BLaER1 treated with 17β-estradiol and CSF1 and Interleukin-3, amounts not matched to agents 10 nM and 100 nM (cell line): ENCODE data around the gene SMO.
A peak's percentile ranks its signal among the peaks of the same experiment; 100 is the strongest.
"Not testable (repeated sequence)": the region's sequence is repeated elsewhere in the genome, so short reads cannot be mapped to it uniquely, and the experiment has no call there.

Experiments
- H3K27ac ChIP-seq, 11 experiments: shearing (Covaris generic); formaldehyde crosslinking; 2 replicates each; pipeline ENCODE4 v1.8.1; 2022
- H3K27me3 ChIP-seq, 11 experiments: shearing (Covaris generic); formaldehyde crosslinking; 2 replicates each; pipeline ENCODE4 v1.8.1; 2022
- H3K36me3 ChIP-seq, 11 experiments: shearing (Covaris generic); formaldehyde crosslinking; 2 replicates each; pipeline ENCODE4 v1.8.1; 2022
- H3K4me1 ChIP-seq, 10 experiments: shearing (Covaris generic); formaldehyde crosslinking; 2 replicates each; pipeline ENCODE4 v1.8.1; 2022
- H3K4me2 ChIP-seq, 11 experiments: shearing (Covaris generic); formaldehyde crosslinking; 2 replicates each; pipeline ENCODE4 v1.8.1; 2022
- H3K4me3 ChIP-seq, 10 experiments: shearing (Covaris generic); formaldehyde crosslinking; 2 replicates each; pipeline ENCODE4 v1.8.1; 2022
- H3K9ac ChIP-seq, 11 experiments: shearing (Covaris generic); formaldehyde crosslinking; 2 replicates each; pipeline ENCODE4 v1.8.1; 2022
- H3K9me3 ChIP-seq, 11 experiments: shearing (Covaris generic); formaldehyde crosslinking; replicated peaks in 1 of 11; 2 replicates each; pipeline ENCODE4 v1.8.1; 2022
- H4K20me1 ChIP-seq, 11 experiments: shearing (Covaris generic); formaldehyde crosslinking; 2 replicates each; pipeline ENCODE4 v1.8.1; 2022
- Cebpa-rat ChIP-seq, 11 experiments: shearing (Covaris generic); IDR thresholded peaks; 2 replicates each; pipeline ENCODE4 v1.8.1; 2022

Gene SMO

GRCh38 chr7:129228633-129229032, 40.2 kb downstream of the SMO start:
- Histone ChIP-seq H3K4me1 (peaks cover 15 to 28% (median 24%) of the 10 kb centered on the region in 10 experiments), H3K4me3 (no peak overlapping the region), H3K9ac (no peak overlapping the region), H3K4me2 (no peak overlapping the region), H3K9me3 (no peaks in the 10 kb centered on the region), H3K27ac (no peak overlapping the region), H4K20me1 (peaks cover 0 to 74% (median 20%) of the 10 kb centered on the region in 11 experiments; a peak in 10 of 22 replicates), H3K27me3 (no peaks in the 10 kb centered on the region), H3K36me3 (0 out of 22 replicates have a peak, but pooled peaks cover 0 to 7% (median 0%) of the 10 kb centered on the region in 11 experiments)
- no peak for TF ChIP-seq Cebpa-rat (IDR thresholded peaks at IDR 0.05)

DNA sequence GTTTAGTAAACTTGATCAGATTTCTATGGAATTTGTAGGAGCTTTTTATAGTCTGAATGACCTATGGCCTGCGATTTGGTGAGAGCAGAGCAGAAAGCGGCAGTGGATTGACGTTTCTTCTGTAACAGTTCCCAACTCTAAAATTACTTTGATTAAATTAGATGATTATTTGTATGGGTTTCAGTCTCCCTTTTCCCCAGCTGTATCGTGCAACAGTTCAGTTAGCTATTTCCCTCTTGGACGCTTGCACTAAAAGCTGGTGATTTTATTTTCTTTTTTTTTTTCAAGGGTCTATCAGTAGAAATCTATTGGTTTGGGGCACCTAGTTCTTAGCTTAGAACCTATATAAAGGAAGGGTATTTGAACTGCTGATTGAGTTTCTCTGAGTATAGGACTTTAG, 43.2 kb downstream of the SMO start:
- Histone ChIP-seq H4K20me1 (peaks cover 0 to 79% (median 15%) of the 10 kb centered on the region in 11 experiments; a peak in 11 of 22 replicates), H3K4me2 (no peak overlapping the region), H3K4me1 (peaks cover 2 to 13% (median 8%) of the 10 kb centered on the region in 10 experiments; a peak in 18 of 20 replicates), H3K9me3 (no peaks in the 10 kb centered on the region), H3K27ac (no peak overlapping the region), H3K9ac (no peak overlapping the region), H3K27me3 (no peaks in the 10 kb centered on the region), H3K36me3 (peaks cover 0 to 21% (median 12%) of the 10 kb centered on the region in 11 experiments; a peak in 9 of 22 replicates), H3K4me3 (no peak overlapping the region)
- TF ChIP-seq Cebpa-rat (IDR thresholded peaks at IDR 0.05), result no peak

DNA sequence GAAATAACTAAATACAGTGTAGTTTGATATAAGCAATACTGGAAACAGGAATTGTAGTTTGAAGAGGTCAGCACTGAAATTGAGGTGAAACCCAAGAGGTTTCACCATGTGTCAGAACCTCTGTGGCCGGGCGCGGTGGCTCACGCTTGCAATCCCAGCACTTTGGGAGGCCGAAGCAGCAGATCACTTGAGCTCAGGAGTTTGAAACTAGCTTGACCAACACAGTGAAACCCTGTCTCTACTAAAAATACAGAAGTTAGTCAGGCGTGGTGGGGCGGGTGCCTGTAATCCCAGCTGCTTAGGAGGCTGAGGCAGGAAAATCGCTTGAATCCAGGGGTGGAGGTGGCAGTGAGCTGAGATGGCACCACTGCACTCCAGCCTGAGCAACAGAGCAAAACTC, 50.1 kb downstream of the SMO start:
- Histone ChIP-seq H3K27ac (peak overlapping the region in 1 of 11 experiments; percentile 8; a peak in 1 of 22 replicates), H3K9ac (0 out of 22 replicates have a peak overlapping the region, but pooled peaks of 1 of the 11 experiments have one; percentile 14), H3K9me3 (no peaks in the 10 kb centered on the region), H3K36me3 (peaks cover 0 to 18% (median 9%) of the 10 kb centered on the region in 11 experiments; a peak in 9 of 22 replicates), H3K4me2 (peak overlapping the region; percentile 20 to 60 (median 45)), H4K20me1 (peaks cover 0 to 67% (median 5%) of the 10 kb centered on the region in 11 experiments; a peak in 10 of 22 replicates), H3K4me3 (no peak overlapping the region), H3K27me3 (no peaks in the 10 kb centered on the region), H3K4me1 (peaks cover 9 to 17% (median 11%) of the 10 kb centered on the region in 10 experiments)
- TF ChIP-seq Cebpa-rat (IDR thresholded peaks at IDR 0.05), result no peak

GRCh38 chr7:129240119-129240820, 51.8 kb downstream of the SMO start:
- H3K9me3 ChIP-seq, result peaks cover 0 to 15% (median 6%) of the 10 kb centered on the region in 11 experiments; a peak in 14 of 22 replicates
- H4K20me1 ChIP-seq, result peaks cover 0 to 52% (median 0%) of the 10 kb centered on the region in 11 experiments; a peak in 8 of 22 replicates
- H3K4me3 ChIP-seq, result no peak overlapping the region
- no peak for TF ChIP-seq Cebpa-rat (IDR thresholded peaks at IDR 0.05)
- no peak overlapping the region for H3K9ac ChIP-seq
- no peak overlapping the region for H3K27ac ChIP-seq
- H3K27me3 ChIP-seq, result no peaks in the 10 kb centered on the region
- peaks cover 0 to 18% (median 10%) of the 10 kb centered on the region in 11 experiments; a peak in 15 of 22 replicates for H3K36me3 ChIP-seq
- H3K4me1 ChIP-seq, result peaks cover 9 to 17% (median 11%) of the 10 kb centered on the region in 10 experiments
- H3K4me2 ChIP-seq, result no peak overlapping the region

GRCh38 chr7:129244220-129244619, 55.8 kb downstream of the SMO start:
- Histone ChIP-seq H3K36me3 (peaks cover 0 to 24% (median 10%) of the 10 kb centered on the region in 11 experiments; a peak in 16 of 22 replicates), H3K4me2 (no peak overlapping the region), H3K27ac (no peak overlapping the region), H3K27me3 (no peaks in the 10 kb centered on the region), H3K4me1 (peaks cover 0 to under 1% (median 0%) of the 10 kb centered on the region in 10 experiments; a peak in 2 of 20 replicates), H3K4me3 (no peak overlapping the region), H3K9me3 (peaks cover 0 to 33% (median 18%) of the 10 kb centered on the region in 11 experiments; a peak in 17 of 22 replicates), H4K20me1 (peaks cover 0 to 46% (median 0%) of the 10 kb centered on the region in 11 experiments; a peak in 7 of 22 replicates), H3K9ac (no peak overlapping the region)
- no peak for TF ChIP-seq Cebpa-rat (IDR thresholded peaks at IDR 0.05)

DNA sequence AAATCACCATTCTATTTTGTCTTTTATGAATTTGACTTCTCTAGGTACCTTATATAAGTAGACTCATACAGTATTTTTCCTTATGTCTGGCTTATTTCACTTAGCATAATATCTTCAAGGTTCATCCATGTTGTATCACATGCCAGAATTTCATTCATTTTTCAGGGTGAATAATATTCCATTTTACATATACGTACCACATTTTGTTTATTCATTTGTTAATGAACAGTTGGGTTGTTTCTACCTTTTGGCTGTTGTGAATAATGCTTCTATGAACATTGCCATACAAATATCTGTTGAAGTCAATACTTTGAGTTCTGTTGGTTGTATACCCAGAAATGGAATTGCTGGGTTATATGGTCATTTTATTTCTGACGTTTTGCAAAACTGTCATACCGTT, 57.1 kb downstream of the SMO start:
- H3K4me1 ChIP-seq, result no peaks in the 10 kb centered on the region
- H3K4me2 ChIP-seq, result no peak overlapping the region
- H3K27ac ChIP-seq, result no peak overlapping the region
- no peak for TF ChIP-seq Cebpa-rat (IDR thresholded peaks at IDR 0.05)
- peaks cover 0 to 24% (median 14%) of the 10 kb centered on the region in 11 experiments; a peak in 15 of 22 replicates for H3K36me3 ChIP-seq
- H3K9ac ChIP-seq, result no peak overlapping the region
- H3K4me3 ChIP-seq, result no peak overlapping the region
- H4K20me1 ChIP-seq, result peaks cover 0 to 46% (median 0%) of the 10 kb centered on the region in 11 experiments; a peak in 5 of 22 replicates
- H3K27me3 ChIP-seq, result no peaks in the 10 kb centered on the region
- H3K9me3 ChIP-seq, result peaks cover 0 to 37% (median 24%) of the 10 kb centered on the region in 11 experiments; a peak in 19 of 22 replicates

- H3K9ac ChIP-seq, result no peak overlapping the region
- peaks cover 0 to 37% (median 24%) of the 10 kb centered on the region in 11 experiments; a peak in 19 of 22 replicates for H3K9me3 ChIP-seq
- peaks cover 0 to 24% (median 14%) of the 10 kb centered on the region in 11 experiments; a peak in 15 of 22 replicates for H3K36me3 ChIP-seq
- H3K27me3 ChIP-seq, result no peaks in the 10 kb centered on the region
- no peak for TF ChIP-seq Cebpa-rat (IDR thresholded peaks at IDR 0.05)
- peaks cover 0 to 47% (median 0%) of the 10 kb centered on the region in 11 experiments; a peak in 4 of 22 replicates for H4K20me1 ChIP-seq
- no peak overlapping the region for H3K4me3 ChIP-seq
- H3K4me2 ChIP-seq, result no peak overlapping the region
- no peak overlapping the region for H3K27ac ChIP-seq
- H3K4me1 ChIP-seq, result no peaks in the 10 kb centered on the region
Measured at GRCh38 chr7:129247087-129247486, 58.7 kb downstream of the SMO start.

DNA sequence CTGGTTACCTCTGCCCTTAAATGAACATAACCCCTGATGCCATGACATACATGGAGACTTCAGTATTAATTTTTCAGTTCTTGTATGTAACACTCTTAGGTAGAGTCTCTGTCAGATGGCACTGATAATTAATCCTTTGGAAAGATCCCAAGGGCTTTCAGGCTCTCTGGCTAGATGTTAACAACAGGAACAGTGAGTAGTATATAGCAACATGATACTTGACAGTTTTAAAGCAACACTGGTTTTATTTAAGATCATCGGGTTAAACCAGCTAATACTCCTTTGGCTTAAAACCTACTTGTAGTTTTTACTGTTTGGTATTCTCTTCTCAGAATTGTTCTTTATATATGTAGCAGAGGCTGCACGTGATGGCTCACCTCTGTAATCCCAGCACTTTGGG, 63.7 kb downstream of the SMO start:
- Histone ChIP-seq H3K4me2 (no peak overlapping the region), H3K4me3 (no peak overlapping the region), H4K20me1 (peaks cover 0 to 43% (median 0%) of the 10 kb centered on the region in 11 experiments; a peak in 4 of 22 replicates), H3K36me3 (peaks cover 0 to 9% (median 0%) of the 10 kb centered on the region in 11 experiments; a peak in 2 of 22 replicates), H3K9me3 (peaks cover 0 to 17% (median 8%) of the 10 kb centered on the region in 11 experiments; a peak in 10 of 22 replicates), H3K4me1 (peaks cover 0 to 4% (median 2%) of the 10 kb centered on the region in 10 experiments; a peak in 9 of 20 replicates), H3K9ac (no peak overlapping the region), H3K27ac (no peak overlapping the region), H3K27me3 (no peaks in the 10 kb centered on the region)
- no peak for TF ChIP-seq Cebpa-rat (IDR thresholded peaks at IDR 0.05)

DNA sequence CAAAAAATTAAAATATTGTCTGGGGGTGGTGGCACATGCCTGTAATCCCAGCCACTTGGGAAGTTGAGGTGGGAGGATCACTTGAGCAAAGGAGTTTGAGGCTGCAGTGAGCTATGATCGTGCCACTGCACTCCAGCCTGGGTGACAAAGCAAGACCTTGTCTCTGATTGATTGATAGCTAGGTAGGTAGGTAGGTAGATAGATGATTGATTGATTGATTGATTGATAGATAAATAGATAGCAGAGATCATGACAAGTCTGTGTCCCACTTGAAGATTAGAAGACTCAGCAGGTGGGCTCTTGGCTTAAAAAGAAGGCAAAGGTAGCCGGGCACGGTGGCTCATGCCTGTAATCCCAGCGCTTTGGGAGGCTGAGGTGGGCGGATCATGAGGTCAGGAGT, 64.2 kb downstream of the SMO start:
- 0 out of 22 replicates have a peak, but pooled peaks of 1 of the 11 experiments have one; percentile 7 for TF ChIP-seq Cebpa-rat (IDR thresholded peaks at IDR 0.05)
- H3K4me1 ChIP-seq, H3K4me2 ChIP-seq, H3K4me3 ChIP-seq, H3K27me3 ChIP-seq, H3K9ac ChIP-seq, H3K36me3 ChIP-seq, H3K27ac ChIP-seq: not testable (repeated sequence)
- peaks cover 0 to 17% (median 8%) of the 10 kb centered on the region in 11 experiments; a peak in 10 of 22 replicates for H3K9me3 ChIP-seq
- peaks cover 0 to 41% (median 0%) of the 10 kb centered on the region in 11 experiments; a peak in 4 of 22 replicates for H4K20me1 ChIP-seq
